ENCODE results near the gene CRELD1. TPM values are rescaled to one million over a fixed set of nuclear protein-coding genes. Genes with fewer than 3 reads are reported as not detected.
"Not testable (repeated sequence)": the region's sequence is repeated elsewhere in the genome, so short reads cannot be mapped to it uniquely, and the experiment has no call there.

CRELD1 gene
- total and polyA plus RNA-seq, 9 of the 15 experiments (the other 6 are each of a cell fraction or from before 2014, with no cell fraction given) = 3.3 to 25.8 (median 16.5) TPM

- Histone ChIP-seq H3K79me2 (ENCODE audit: control insufficient read depth, insufficient read depth, low read length) (peaks cover 19% of the 10 kb centered on the region), H3K36me3 (ENCODE audit: control insufficient read depth, insufficient read depth, low read length) (peaks cover 47% of the 10 kb centered on the region), H4K20me1 (replicated peaks; ENCODE audit: control insufficient read depth, insufficient read depth, low read length) (no peaks in the 10 kb centered on the region), H3K9me3 (replicated peaks; ENCODE audit: control insufficient read depth, insufficient read depth, low read depth, low read length) (0 out of 2 replicates have a peak, but pooled peaks cover 3% of the 10 kb centered on the region), H3K27me3 (ENCODE audit: control insufficient read depth in 2 of 2, insufficient read depth in 2 of 2, low read length in 2 of 2) (no peaks in the 10 kb centered on the region), H2AFZ (ENCODE audit: low read depth, low read length) (no peak overlapping the region), H3K4me2 (ENCODE audit: insufficient read depth, low read length) (no peak overlapping the region), H3K4me3 (no peak overlapping the region), H3K9ac (ENCODE audit: insufficient read depth in 1 of 2, low read depth in 2 of 2, low read length in 2 of 2) (no peak overlapping the region), H3K27ac (ENCODE audit: extremely low read depth, low read depth, low read length) (no peak overlapping the region), H3K4me1 (replicated peaks in 1 of 2; ENCODE audit: control insufficient read depth in 2 of 2, insufficient read depth in 2 of 2, low read length in 2 of 2) (peaks cover 11 to 23% of the 10 kb centered on the region in 2 experiments; a peak in 4 of 5 replicates), H3K9me1 (ENCODE audit: control insufficient read depth, insufficient read depth, low read length) (no peaks in the 10 kb centered on the region)
- DNase-seq (ENCODE audit: extremely low read depth in 1 of 4, low spot score in 3 of 4) (no peak), FAIRE-seq (no peak), ATAC-seq (no peak)
- intact Hi-C loops (cut with micrococcal nuclease) = loop anchor here (10.0 kb wide), 1 partner anchor 286 kb away; no protein-coding TSS in a partner anchor
- TF ChIP-seq TCF3 (CRISPR knock-in tag; IDR thresholded peaks at IDR 0.05) (no peak), ZC3H11A (IDR thresholded peaks at IDR 0.05; ENCODE audit: low read depth, low read length) (peak; percentile 79; the same call in 1 of the 2 replicates)
- POLR2A ChIA-PET = interaction anchor here (0.6 kb wide), 1 partner anchor 39 kb away, joined by 3 read pairs; no protein-coding TSS in a partner anchor
- whole genome bisulfite sequencing (ENCODE audit: insufficient coverage, low coverage, missing lambda C conversion rate) = 87% methylated on average over 2 of the region's 2 CpGs
- no TSS peak for BruUV-seq (replicated peaks)
- in situ Hi-C loops (cut with MboI) = no loop called here
- CTCF ChIA-PET (ENCODE audit: low intra/inter-chr PET ratio) = no interaction called here
Measured at GRCh38 chr3:9938966-9939365, 5.3 kb downstream of the CRELD1 start.

GRCh38 chr3:9939906-9940305 is 6.3 kb downstream of the CRELD1 start:
- peaks cover 5 to 18% of the 10 kb centered on the region in 2 experiments; a peak in 4 of 5 replicates for H3K4me1 ChIP-seq (replicated peaks in 1 of 2; ENCODE audit: control insufficient read depth in 2 of 2, insufficient read depth in 2 of 2, low read length in 2 of 2)
- H2AFZ ChIP-seq (ENCODE audit: low read depth, low read length); POLR2A ChIA-PET; H3K9me3 ChIP-seq (replicated peaks; ENCODE audit: control insufficient read depth, insufficient read depth, low read depth, low read length); H3K4me2 ChIP-seq (ENCODE audit: insufficient read depth, low read length); H3K4me3 ChIP-seq; H3K27ac ChIP-seq (ENCODE audit: extremely low read depth, low read depth, low read length); ATAC-seq; H3K27me3 ChIP-seq (ENCODE audit: control insufficient read depth in 2 of 2, insufficient read depth in 2 of 2, low read length in 2 of 2); H3K9ac ChIP-seq (ENCODE audit: insufficient read depth in 1 of 2, low read depth in 2 of 2, low read length in 2 of 2); CTCF ChIA-PET (ENCODE audit: low intra/inter-chr PET ratio); in situ Hi-C loops (cut with MboI); H3K9me1 ChIP-seq (ENCODE audit: control insufficient read depth, insufficient read depth, low read length); BruUV-seq (replicated peaks); H4K20me1 ChIP-seq (replicated peaks; ENCODE audit: control insufficient read depth, insufficient read depth, low read length); FAIRE-seq; DNase-seq (ENCODE audit: extremely low read depth in 1 of 4, low spot score in 3 of 4); H3K79me2 ChIP-seq (ENCODE audit: control insufficient read depth, insufficient read depth, low read length): not testable (repeated sequence)
- H3K36me3 ChIP-seq (ENCODE audit: control insufficient read depth, insufficient read depth, low read length) = peaks cover 50% of the 10 kb centered on the region
- intact Hi-C loops (cut with micrococcal nuclease) = loop anchor here (10.0 kb wide), 1 partner anchor 285 kb away; no protein-coding TSS in a partner anchor
- 85% methylated on average over 4 of the region's 32 CpGs for WGBS (ENCODE audit: insufficient coverage, low coverage, missing lambda C conversion rate)
